HL-60 (cell line): ENCODE measurements around the gene PRKAG2.

ENCODE experiments used
- DNase-seq, 2 experiments: peaks; one replicate each; pipeline ENCODE4 v3.0.0-alpha.2; 2010 to 2020; ENCODE audit warnings: low read depth in 1 of 2, low spot score in 1 of 2
- H3K27ac ChIP-seq: fragments of 250-450 bp; sonication (Bioruptor Pico); replicated peaks from 2 replicates; pipeline ENCODE4 v1.5.1; 2020; ENCODE audit warnings: mild to moderate bottlenecking, moderate library complexity
- H3K27me3 ChIP-seq: fragments of 250-450 bp; sonication (Bioruptor Pico); 2 replicates; pipeline ENCODE4 v1.5.1; 2021; ENCODE audit warnings: mild to moderate bottlenecking, moderate library complexity; ENCODE audit not compliant: insufficient read depth, poor library complexity, severe bottlenecking
- H3K4me3 ChIP-seq: replicated peaks from 2 replicates; pipeline ENCODE4 v1.5.1; 2011; ENCODE audit warnings: mild to moderate bottlenecking, control low read depth, low read length; ENCODE audit not compliant: insufficient read depth
- CTCF ChIP-seq: IDR thresholded peaks from one replicate; pipeline ENCODE4 v1.5.1; 2011; ENCODE audit warnings: low read length, control low read depth, inconsistent platforms; ENCODE audit not compliant: insufficient read depth
- GABPA ChIP-seq: IDR thresholded peaks from 2 replicates; pipeline ENCODE4 v1.6.1; 2012; ENCODE audit warnings: low read depth
- POLR2AphosphoS5 ChIP-seq: IDR thresholded peaks from 2 replicates; pipeline ENCODE4 v1.6.1; 2012; ENCODE audit warnings: low read depth
- REST ChIP-seq: IDR thresholded peaks from 2 replicates; pipeline ENCODE4 v1.6.1; 2012; ENCODE audit warnings: low read depth; ENCODE audit not compliant: insufficient replicate concordance
- SPI1 ChIP-seq: IDR thresholded peaks from 2 replicates; pipeline ENCODE4 v1.6.1; 2012; ENCODE audit warnings: low read depth, mild to moderate bottlenecking, borderline replicate concordance

The PRKAG2 gene

GRCh38 chr7:151869968-151870918, 6.7 kb downstream of the PRKAG2 start:
- TF ChIP-seq SPI1 (no peak), POLR2AphosphoS5 (no peak), GABPA (no peak), REST (no peak), CTCF (no peak)
- H3K27me3 ChIP-seq, result no peaks in the 10 kb centered on the region
- no peak overlapping the region for H3K27ac ChIP-seq
- DNase-seq, result no peak
- no peak overlapping the region for H3K4me3 ChIP-seq

GRCh38 chr7:151869455-151869854, 7.5 kb downstream of the PRKAG2 start:
- no peak for DNase-seq
- Histone ChIP-seq H3K27ac (no peak overlapping the region), H3K27me3 (no peaks in the 10 kb centered on the region), H3K4me3 (no peak overlapping the region)
- TF ChIP-seq REST, result no peak
- no peak for TF ChIP-seq CTCF
- TF ChIP-seq GABPA, result no peak
- TF ChIP-seq SPI1, result no peak
- no peak for TF ChIP-seq POLR2AphosphoS5

GRCh38 chr7:151869109-151869428, 7.8 kb downstream of the PRKAG2 start:
- no peak for DNase-seq
- Histone ChIP-seq H3K27me3 (no peaks in the 10 kb centered on the region), H3K4me3 (no peak overlapping the region), H3K27ac (no peak overlapping the region)
- TF ChIP-seq CTCF (no peak), SPI1 (no peak), GABPA (no peak), POLR2AphosphoS5 (no peak), REST (no peak)
